Activated B cell treated with CpG ODN at 0.5 μM for 24 hours (primary cell): ENCODE measurements around the gene BGLAP. TPM values are rescaled to one million over a fixed set of nuclear protein-coding genes. Genes with fewer than 3 reads are reported as not detected.

Experiments used
- ATAC-seq: fragments of 200-7000 bp; cut with Tn5 transposase; one replicate; pipeline ENCODE4 v1.10.0; 2021; ENCODE audit warnings: low read depth, mild to moderate bottlenecking, moderate library complexity
- CTCF ChIA-PET: fragments of 350-600 bp; sonication (Branson Sonifier 250); formaldehyde crosslinking; loops from one replicate; lab custom pipeline; 2021; ENCODE audit warnings: antibody characterized with exemption; lab: Charles Lee
- POLR2A ChIA-PET: fragments of 350-600 bp; sonication (Branson Sonifier 250); formaldehyde crosslinking; loops from one replicate; lab custom pipeline; 2021; ENCODE audit warnings: antibody characterized with exemption; lab: Charles Lee
- DNase-seq: peaks from one replicate; pipeline ENCODE4 v3.0.0; 2022
- H3K27ac Mint-ChIP-seq: one replicate; pipeline ENCODE4 v1.8.0; 2020; ENCODE audit warnings: mixed read lengths
- H3K27me3 Mint-ChIP-seq: one replicate; pipeline ENCODE4 v1.8.0; 2021; ENCODE audit warnings: mixed read lengths
- H3K36me3 Mint-ChIP-seq: one replicate; pipeline ENCODE4 v1.8.0; 2021; ENCODE audit warnings: low read depth, mixed read lengths
- H3K4me1 Mint-ChIP-seq: one replicate; pipeline ENCODE4 v1.8.0; 2021; ENCODE audit warnings: mixed read lengths
- H3K4me3 Mint-ChIP-seq: one replicate; pipeline ENCODE4 v1.8.0; 2020; ENCODE audit warnings: mild to moderate bottlenecking, mixed read lengths
- H3K9me3 Mint-ChIP-seq: one replicate; pipeline ENCODE4 v1.8.0; 2020; ENCODE audit warnings: mixed read lengths
- CTCF ChIP-seq: fragments of 200-600 bp; IDR thresholded peaks from one replicate; pipeline ENCODE4 v1.8.0; 2022; ENCODE audit warnings: antibody characterized with exemption, mild to moderate bottlenecking
- intact Hi-C: fragments of 100-400 bp; cut with micrococcal nuclease; formaldehyde crosslinking; loops from one replicate; pipeline ENCODE4 v1.15.1; 2024
- total RNA-seq: library from RNA; stranded (reverse); gene quantifications from 2 replicates; pipeline ENCODE4 v1.2.3, GENCODE V29; 2022

BGLAP gene
- total RNA-seq, 1 donor from 2014 or later = 3.3 TPM

DNA sequence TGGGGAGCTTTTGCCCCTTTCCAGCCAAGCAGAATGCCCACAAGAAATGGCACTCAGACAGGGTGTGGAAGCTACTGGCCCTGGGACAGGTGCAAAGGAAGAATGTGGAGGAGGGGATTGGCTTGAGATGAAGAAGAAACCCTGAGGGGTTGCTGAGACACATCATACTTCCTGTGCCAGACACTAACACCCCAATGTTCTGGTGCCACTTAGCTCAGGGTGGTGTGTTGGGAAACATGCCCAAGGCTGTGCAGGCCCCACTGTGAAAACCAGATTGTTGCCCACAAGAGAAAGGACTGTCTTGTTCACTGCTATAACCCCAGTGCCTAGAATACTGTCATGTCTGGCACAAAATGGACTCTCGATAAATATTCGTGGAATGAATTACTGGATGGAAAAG, 15.7 kb downstream of the BGLAP start:
- intact Hi-C loops = no loop called here
- no peak overlapping the region for H3K27ac Mint-ChIP-seq
- no peak for TF ChIP-seq CTCF
- DNase-seq (no peak), ATAC-seq (no peak)
- H3K27me3 Mint-ChIP-seq = no peaks in the 10 kb centered on the region
- H3K4me1 Mint-ChIP-seq = no peaks in the 10 kb centered on the region
- H3K36me3 Mint-ChIP-seq = peaks cover 79% of the 10 kb centered on the region
- H3K4me3 Mint-ChIP-seq = no peak overlapping the region
- ChIA-PET POLR2A (interaction anchor here (0.6 kb wide), 1 partner anchor 40 kb away, joined by 3 read pairs; no protein-coding TSS in a partner anchor), CTCF (interaction anchor here (0.7 kb wide), 1 partner anchor 61 kb away, joined by 3 read pairs; no protein-coding TSS in a partner anchor)
- H3K9me3 Mint-ChIP-seq = no peaks in the 10 kb centered on the region

DNA sequence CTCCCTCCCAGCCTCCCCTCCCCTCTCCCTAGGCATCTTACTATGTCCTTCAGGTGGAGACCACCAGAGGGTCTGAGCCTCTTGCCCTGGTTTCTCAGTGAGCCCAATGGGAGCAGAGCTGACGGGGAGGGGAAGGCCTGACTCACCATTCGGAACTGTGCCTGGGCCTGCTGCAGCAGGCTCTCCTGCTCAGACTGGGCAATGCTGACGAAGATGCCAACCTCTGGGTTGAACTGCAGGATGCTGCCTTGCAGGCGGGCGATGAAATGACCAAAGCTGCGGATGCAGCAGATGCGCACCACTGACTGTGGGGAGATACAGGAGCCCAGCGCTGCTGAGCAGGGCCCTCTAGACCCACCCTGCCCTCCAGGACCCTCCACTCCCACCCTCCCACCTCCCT, 16.9 kb downstream of the BGLAP start:
- Mint-ChIP-seq H3K27ac (no peak overlapping the region), H3K36me3 (peaks cover 79% of the 10 kb centered on the region), H3K4me1 (no peaks in the 10 kb centered on the region), H3K4me3 (no peak overlapping the region), H3K9me3 (no peaks in the 10 kb centered on the region), H3K27me3 (no peaks in the 10 kb centered on the region)
- DNase-seq = no peak
- ATAC-seq = no peak
- ChIA-PET POLR2A (interaction anchor here (0.5 kb wide), 1 partner anchor 803 kb away, joined by 3 read pairs; no protein-coding TSS in a partner anchor), CTCF (no interaction called here)
- intact Hi-C loops = no loop called here
- TF ChIP-seq CTCF = no peak

GRCh38 chr1:156259805-156260204, 17.8 kb downstream of the BGLAP start:
- Mint-ChIP-seq H3K27me3 (no peaks in the 10 kb centered on the region), H3K9me3 (no peaks in the 10 kb centered on the region), H3K36me3 (peaks cover 83% of the 10 kb centered on the region), H3K27ac (no peak overlapping the region), H3K4me1 (no peaks in the 10 kb centered on the region), H3K4me3 (no peak overlapping the region)
- no peak for TF ChIP-seq CTCF
- ATAC-seq (no peak), DNase-seq (no peak)
- intact Hi-C loops = no loop called here
- POLR2A ChIA-PET = interaction anchor here (0.5 to 0.6 kb wide), 2 partner anchors 403 to 1014 kb away, joined by 3 read pairs; no protein-coding TSS in a partner anchor
- CTCF ChIA-PET = no interaction called here

GRCh38 chr1:156260896-156261295, 18.9 kb downstream of the BGLAP start:
- CTCF ChIA-PET = no interaction called here
- Mint-ChIP-seq H3K4me1 (no peaks in the 10 kb centered on the region), H3K27me3 (no peaks in the 10 kb centered on the region), H3K4me3 (no peak overlapping the region), H3K36me3 (peaks cover 91% of the 10 kb centered on the region), H3K27ac (no peak overlapping the region), H3K9me3 (no peaks in the 10 kb centered on the region)
- POLR2A ChIA-PET = no interaction called here
- no peak for TF ChIP-seq CTCF
- ATAC-seq (no peak), DNase-seq (no peak)
- intact Hi-C loops = no loop called here

- intact Hi-C loops = no loop called here
- TF ChIP-seq CTCF = no peak
- DNase-seq (no peak), ATAC-seq (no peak)
- Mint-ChIP-seq H3K27me3 (no peaks in the 10 kb centered on the region), H3K27ac (no peak overlapping the region), H3K4me1 (no peaks in the 10 kb centered on the region), H3K36me3 (peaks cover 93% of the 10 kb centered on the region), H3K9me3 (no peaks in the 10 kb centered on the region), H3K4me3 (no peak overlapping the region)
- ChIA-PET POLR2A (no interaction called here), CTCF (no interaction called here)
Observed at GRCh38 chr1:156262461-156263287, 20.7 kb downstream of the BGLAP start.
